ENCODE results near the gene GATAD2A.

GATAD2A gene

GRCh38 chr19:19547674-19548336 is 142.3 kb downstream of the GATAD2A start:
- DNase-seq, result no peak

GRCh38 chr19:19548915-19549759 is 143.7 kb downstream of the GATAD2A start:
- DNase-seq, result no peak

- DNase-seq, result no peak
Measured at GRCh38 chr19:19549804-19550464, 144.5 kb downstream of the GATAD2A start.

- no peak for DNase-seq
Measured at GRCh38 chr19:19550485-19550929, 145.0 kb downstream of the GATAD2A start.

- no peak for DNase-seq
Measured at GRCh38 chr19:19550972-19551852, 145.7 kb downstream of the GATAD2A start.

GRCh38 chr19:19551853-19552192 is 146.3 kb downstream of the GATAD2A start:
- DNase-seq, result no peak

GRCh38 chr19:19552798-19553197 is 147.3 kb downstream of the GATAD2A start:
- DNase-seq, result no peak

- DNase-seq, result no peak
Measured at GRCh38 chr19:19553670-19554069, 148.2 kb downstream of the GATAD2A start.

- DNase-seq, result peak; percentile 31
Measured at GRCh38 chr19:19554074-19555023, 148.9 kb downstream of the GATAD2A start.

- DNase-seq, result no peak
Measured at GRCh38 chr19:19558055-19558454, 152.6 kb downstream of the GATAD2A start.
